Activated T-helper 1 cell treated with anti-CD3 and anti-CD28 coated beads, Interleukin-12 subunit alpha, Interleukin-12 subunit beta, Interleukin-2, Interleukin-4 antibody, amounts not matched to agents 30 ng/mL and 10 ng/mL and 1 ng/mL, durations not matched to agents 14 hours and 24 hours and 36 hours (primary cell): ENCODE measurements around the gene AQP6. TPM values are rescaled to one million over a fixed set of nuclear protein-coding genes. Genes with fewer than 3 reads are reported as not detected.
"Not testable (repeated sequence)": the region's sequence is repeated elsewhere in the genome, so short reads cannot be mapped to it uniquely, and the experiment has no call there.

Experiments used
- DNase-seq: peaks from one replicate; pipeline ENCODE4 v3.0.0; 2021; ENCODE audit warnings: low spot score
- H3K27ac Mint-ChIP-seq: one replicate; pipeline ENCODE4 v1.8.0; 2021; ENCODE audit warnings: mild to moderate bottlenecking, mixed read lengths
- H3K27me3 Mint-ChIP-seq: one replicate; pipeline ENCODE4 v1.8.0; 2022; ENCODE audit warnings: mild to moderate bottlenecking, moderate library complexity, mixed read lengths; ENCODE audit not compliant: insufficient read depth
- H3K36me3 Mint-ChIP-seq: one replicate; pipeline ENCODE4 v1.8.0; 2021; ENCODE audit warnings: low read depth, mixed read lengths
- H3K4me1 Mint-ChIP-seq: one replicate; pipeline ENCODE4 v1.8.0; 2021; ENCODE audit warnings: low read depth, mixed read lengths
- H3K4me3 Mint-ChIP-seq: one replicate; pipeline ENCODE4 v1.8.0; 2021; ENCODE audit warnings: mild to moderate bottlenecking, moderate library complexity, mixed read lengths
- H3K9me3 Mint-ChIP-seq: one replicate; pipeline ENCODE4 v1.8.0; 2021; ENCODE audit warnings: mixed read lengths
- intact Hi-C: fragments of 100-400 bp; cut with micrococcal nuclease; formaldehyde crosslinking; loops from one replicate; pipeline ENCODE4 v1.15.1; 2024
- total RNA-seq: library from RNA; stranded (reverse); gene quantifications from 2 replicates; pipeline ENCODE4 v1.2.3, GENCODE V29; 2022

AQP6 gene
- total RNA-seq, 1 donor from 2014 or later = not detected

DNA sequence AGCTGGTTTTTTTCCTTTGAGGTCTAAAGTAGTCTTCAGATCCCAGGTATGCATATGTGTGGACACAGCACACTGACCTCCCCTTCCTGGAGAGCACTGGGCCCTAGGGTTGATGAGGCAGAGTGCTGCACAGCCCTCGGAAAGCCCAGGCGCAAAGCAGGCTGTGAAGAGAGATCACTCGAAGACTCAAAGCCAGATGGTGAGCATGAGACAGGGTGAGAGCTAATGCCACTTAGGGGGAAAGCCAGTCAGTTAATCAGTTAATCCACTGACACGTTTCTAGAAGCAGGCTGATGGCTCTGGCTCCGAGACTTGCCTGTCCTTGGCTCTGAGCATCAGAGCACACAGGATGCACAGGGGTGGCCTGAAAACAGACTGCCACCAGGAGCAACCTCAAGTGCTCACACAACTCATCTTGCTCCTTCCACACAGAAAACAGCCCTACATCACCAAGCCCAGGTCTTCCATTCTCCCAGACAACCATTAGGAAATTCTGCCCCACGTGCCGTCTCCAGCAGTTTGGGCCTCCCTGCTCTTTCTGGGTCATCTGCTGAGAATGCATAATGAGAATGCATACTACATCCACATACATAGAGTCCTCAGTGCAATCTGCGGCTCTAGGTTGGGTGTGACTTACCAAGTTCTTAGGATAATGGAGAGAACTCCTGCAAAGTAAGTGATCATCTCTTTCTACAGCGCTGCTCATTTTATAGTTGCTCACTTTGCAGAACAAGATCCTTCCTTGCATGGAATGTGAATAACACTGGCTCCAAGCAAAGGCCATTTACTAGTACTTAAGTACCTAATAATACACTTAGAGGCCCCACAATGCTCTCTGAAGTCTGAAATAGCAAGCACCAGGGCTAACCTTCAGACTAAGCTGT lies 12.0 kb downstream of the AQP6 start:
- no peaks in the 10 kb centered on the region for H3K27me3 Mint-ChIP-seq
- peaks cover 35% of the 10 kb centered on the region for H3K36me3 Mint-ChIP-seq
- DNase-seq = no peak
- no peak overlapping the region for H3K27ac Mint-ChIP-seq
- H3K4me1 Mint-ChIP-seq = peaks cover 9% of the 10 kb centered on the region
- intact Hi-C loops = no loop called here
- H3K4me3 Mint-ChIP-seq = no peak overlapping the region
- no peaks in the 10 kb centered on the region for H3K9me3 Mint-ChIP-seq

DNA sequence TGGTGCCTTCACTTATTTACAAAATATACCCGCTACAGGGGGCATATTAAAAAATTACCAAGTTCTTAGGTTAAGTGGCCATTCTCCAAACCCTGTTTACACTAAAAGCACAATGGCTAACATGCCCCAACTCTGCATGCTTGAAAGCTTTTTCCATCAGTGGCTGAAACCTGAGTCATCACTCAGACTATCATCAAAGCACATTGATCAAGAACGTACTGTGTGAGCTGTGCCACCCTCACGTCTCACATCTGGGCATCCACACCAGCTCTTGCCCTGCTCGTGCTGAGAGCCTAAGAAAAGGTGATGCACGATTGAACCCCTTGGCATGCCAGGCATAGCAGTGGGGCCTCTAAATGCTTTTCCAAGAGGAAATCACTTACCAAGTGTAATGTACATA lies 13.2 kb downstream of the AQP6 start:
- Mint-ChIP-seq H3K36me3 (peaks cover 43% of the 10 kb centered on the region), H3K9me3 (no peaks in the 10 kb centered on the region), H3K4me1 (peaks cover 9% of the 10 kb centered on the region), H3K27me3 (no peaks in the 10 kb centered on the region), H3K27ac (peak overlapping the region; percentile 25), H3K4me3 (no peak overlapping the region)
- intact Hi-C loops = no loop called here
- DNase-seq = no peak

DNA sequence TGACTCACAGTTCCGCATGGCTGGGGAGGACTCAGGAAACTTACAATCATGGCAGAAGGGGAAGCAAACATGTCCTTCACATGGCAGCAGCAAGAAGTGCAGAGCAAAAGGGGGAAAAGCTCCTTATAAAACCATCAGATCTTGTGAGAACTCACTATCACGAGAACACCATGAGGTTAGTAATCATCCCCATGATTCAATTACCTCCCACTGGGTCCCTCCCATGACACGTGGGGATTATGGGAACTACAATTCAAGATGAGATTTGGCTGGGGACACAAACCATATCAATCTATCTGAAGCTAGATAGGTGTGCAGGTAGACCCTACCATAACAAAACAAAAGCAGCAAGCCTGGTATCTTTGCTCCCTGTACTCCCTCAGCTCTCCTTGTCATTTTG lies 13.7 kb downstream of the AQP6 start:
- H3K9me3 Mint-ChIP-seq, H3K4me3 Mint-ChIP-seq, intact Hi-C loops, DNase-seq, H3K4me1 Mint-ChIP-seq, H3K27ac Mint-ChIP-seq, H3K27me3 Mint-ChIP-seq: not testable (repeated sequence)
- peaks cover 43% of the 10 kb centered on the region for H3K36me3 Mint-ChIP-seq

DNA sequence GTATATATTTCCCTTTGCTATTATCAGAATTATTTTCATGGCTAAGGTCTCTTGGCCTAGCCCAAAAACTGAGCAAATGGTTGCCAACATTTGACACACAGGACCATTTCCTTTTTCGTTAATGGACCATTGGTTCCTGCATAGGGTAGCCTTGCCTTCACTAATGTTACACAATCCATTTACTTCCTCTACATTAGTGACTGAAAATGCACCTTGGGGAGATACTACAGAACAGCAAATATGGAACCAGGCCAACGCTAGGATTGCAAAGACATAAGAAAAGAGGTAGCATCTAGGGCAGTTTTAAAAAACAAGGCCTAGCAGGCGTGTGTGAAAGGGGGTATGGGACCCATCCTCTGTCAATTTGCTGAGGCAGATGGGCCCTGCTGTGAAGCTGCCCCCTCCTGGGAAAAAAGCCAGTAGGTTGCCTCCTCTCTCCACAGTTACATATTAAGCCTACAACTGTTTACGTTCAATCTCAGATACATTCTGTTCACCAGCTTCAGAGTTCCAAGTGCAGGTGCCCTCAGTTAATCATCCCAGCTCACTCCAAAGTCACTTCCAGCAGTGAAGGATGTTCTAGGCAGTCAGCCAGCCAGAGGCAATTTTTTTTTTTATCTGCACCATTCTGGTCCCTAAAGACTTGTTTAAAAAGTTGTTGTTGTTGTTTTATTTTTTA lies 15.0 kb downstream of the AQP6 start:
- DNase-seq = no peak
- Mint-ChIP-seq H3K27me3 (no peaks in the 10 kb centered on the region), H3K9me3 (no peaks in the 10 kb centered on the region), H3K36me3 (peaks cover 55% of the 10 kb centered on the region), H3K27ac (no peak overlapping the region), H3K4me3 (no peak overlapping the region), H3K4me1 (peaks cover 9% of the 10 kb centered on the region)
- intact Hi-C loops = no loop called here

DNA sequence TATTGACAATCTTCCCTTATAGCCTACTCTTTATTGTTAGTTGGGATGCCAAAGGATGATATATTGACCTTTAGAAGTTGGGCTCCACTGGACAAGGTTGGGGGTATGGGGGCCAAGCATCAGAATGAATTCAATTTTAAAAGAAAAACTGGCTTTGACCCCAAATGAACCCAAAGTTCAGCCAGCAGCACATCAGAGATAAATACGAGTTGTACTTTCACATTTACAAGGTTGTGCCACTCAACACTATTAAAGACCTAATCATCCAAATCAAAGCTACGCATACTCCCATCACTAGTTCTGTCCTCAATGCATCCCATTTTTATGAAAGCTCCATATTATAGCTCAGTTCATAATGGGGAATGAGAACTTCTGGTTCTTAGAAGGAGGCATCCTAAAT lies 16.7 kb downstream of the AQP6 start:
- H3K36me3 Mint-ChIP-seq = peaks cover 65% of the 10 kb centered on the region
- H3K9me3 Mint-ChIP-seq, intact Hi-C loops, H3K4me1 Mint-ChIP-seq, DNase-seq, H3K27ac Mint-ChIP-seq, H3K27me3 Mint-ChIP-seq, H3K4me3 Mint-ChIP-seq: not testable (repeated sequence)

DNA sequence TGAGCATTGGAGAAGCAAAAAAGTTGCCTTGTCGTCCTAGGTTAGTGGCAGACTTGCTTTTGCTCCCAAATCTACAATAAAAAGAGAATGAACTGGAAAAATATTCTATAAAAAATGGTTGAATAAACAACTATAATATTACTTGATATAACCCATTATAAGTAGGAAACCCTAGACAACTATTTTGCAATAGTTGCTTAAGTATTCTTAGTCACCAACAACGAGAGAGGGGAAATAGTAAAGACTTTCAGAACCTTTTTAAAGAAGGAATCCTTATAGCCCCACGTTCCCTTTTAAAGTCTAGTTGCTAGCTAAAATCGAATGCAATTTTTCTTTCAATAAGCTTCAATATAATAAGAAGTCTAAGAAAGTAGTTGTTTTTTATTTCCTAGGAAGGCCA lies 17.5 kb downstream of the AQP6 start:
- intact Hi-C loops = no loop called here
- peaks cover 70% of the 10 kb centered on the region for H3K36me3 Mint-ChIP-seq

DNA sequence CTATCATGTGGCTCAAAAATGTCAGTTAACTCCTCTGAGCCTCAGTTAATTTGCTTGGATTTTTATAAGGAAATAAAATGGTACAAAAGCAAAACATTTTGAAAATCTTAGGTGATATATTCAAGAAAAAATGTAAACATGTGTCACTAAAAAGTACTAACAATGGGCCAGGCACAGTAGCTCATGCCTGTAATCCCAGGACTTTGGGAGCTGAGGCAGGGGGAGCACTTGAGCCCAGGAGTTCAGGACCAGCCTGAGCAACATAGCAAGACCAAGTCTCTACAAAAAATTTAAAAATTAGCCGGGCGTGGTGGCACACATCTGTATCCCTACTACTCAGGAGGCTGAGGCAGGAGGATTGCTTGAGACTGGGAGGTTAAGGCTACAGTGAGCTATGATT lies 25.7 kb downstream of the AQP6 start:
- Mint-ChIP-seq H3K9me3 (no peaks in the 10 kb centered on the region), H3K36me3 (peaks cover 46% of the 10 kb centered on the region), H3K4me1 (no peaks in the 10 kb centered on the region), H3K27ac (no peak overlapping the region), H3K27me3 (no peaks in the 10 kb centered on the region), H3K4me3 (no peak overlapping the region)
- intact Hi-C loops = no loop called here
- DNase-seq = no peak

More for the DNA sequence above, 17.5 kb downstream of the AQP6 start:
- Mint-ChIP-seq H3K4me1 (peaks cover 9% of the 10 kb centered on the region), H3K27ac (no peak overlapping the region), H3K9me3 (no peaks in the 10 kb centered on the region), H3K27me3 (no peaks in the 10 kb centered on the region), H3K4me3 (no peak overlapping the region)
- DNase-seq = no peak

DNA sequence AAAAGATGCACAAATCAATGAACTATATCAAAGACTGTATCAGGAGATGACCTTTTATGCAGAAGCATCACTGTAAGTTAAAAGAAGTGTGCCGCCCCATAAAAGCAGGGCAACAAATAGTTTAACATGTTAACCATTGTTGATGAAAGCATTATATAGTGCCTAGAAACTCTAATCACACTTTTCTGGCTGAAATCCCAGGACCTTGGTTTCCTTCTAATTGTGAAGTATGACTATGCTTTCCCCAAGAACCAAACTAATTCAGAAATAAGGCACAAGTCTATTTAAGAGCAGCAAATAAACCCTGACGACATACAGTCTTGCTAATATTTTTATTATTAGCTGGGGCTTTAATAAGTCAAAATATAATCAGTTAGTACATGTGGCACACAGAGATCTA lies 30.8 kb downstream of the AQP6 start:
- no peak for DNase-seq
- Mint-ChIP-seq H3K4me1 (peaks cover 23% of the 10 kb centered on the region), H3K36me3 (peaks cover 49% of the 10 kb centered on the region), H3K27ac (no peak overlapping the region), H3K27me3 (no peaks in the 10 kb centered on the region), H3K4me3 (no peak overlapping the region), H3K9me3 (no peaks in the 10 kb centered on the region)
- intact Hi-C loops = no loop called here

DNA sequence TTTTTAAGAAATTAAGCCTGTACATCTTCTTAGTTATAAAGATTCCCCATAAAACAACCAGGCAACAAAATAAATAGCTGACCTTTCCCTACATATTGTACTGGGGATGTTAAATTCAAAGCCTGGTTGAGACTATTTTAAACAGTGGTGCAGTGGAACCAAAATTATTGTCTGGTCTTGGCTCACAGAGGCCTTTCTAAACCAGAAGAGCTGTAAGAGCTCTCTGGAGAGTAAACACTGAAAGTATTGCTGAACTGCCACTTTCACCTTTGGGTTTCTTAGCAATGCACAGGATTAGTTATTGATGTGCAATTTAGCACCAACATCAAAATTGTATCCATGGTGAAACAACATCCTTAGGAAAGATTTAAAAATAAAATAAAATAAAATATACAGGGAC lies 31.9 kb downstream of the AQP6 start:
- Mint-ChIP-seq H3K9me3 (no peaks in the 10 kb centered on the region), H3K4me1 (peaks cover 27% of the 10 kb centered on the region), H3K36me3 (peaks cover 42% of the 10 kb centered on the region), H3K27ac (peak overlapping the region; percentile 63), H3K4me3 (no peak overlapping the region), H3K27me3 (no peaks in the 10 kb centered on the region)
- intact Hi-C loops = no loop called here
- DNase-seq = no peak

DNA sequence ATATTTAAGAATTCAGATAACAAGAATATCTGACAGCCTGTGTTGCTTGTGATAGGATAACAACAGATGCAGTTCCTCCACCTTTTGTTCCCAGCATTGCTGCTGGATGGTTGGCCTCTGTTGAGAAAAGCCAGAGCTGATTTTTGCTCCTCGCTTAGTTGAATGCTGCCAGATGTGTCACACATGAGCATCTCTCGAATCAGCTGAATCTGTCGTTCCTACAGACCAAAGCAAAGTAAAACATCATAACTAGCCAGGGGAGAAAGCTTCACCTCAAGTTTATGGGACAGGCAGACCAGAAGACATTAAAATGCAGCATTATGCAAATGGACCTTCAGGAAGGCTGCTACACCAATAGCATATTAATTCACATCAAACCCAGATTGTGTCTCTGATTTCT lies 32.4 kb downstream of the AQP6 start:
- intact Hi-C loops = no loop called here
- Mint-ChIP-seq H3K27ac (peak overlapping the region; percentile 63), H3K4me1 (peaks cover 30% of the 10 kb centered on the region), H3K4me3 (no peak overlapping the region), H3K9me3 (no peaks in the 10 kb centered on the region), H3K27me3 (no peaks in the 10 kb centered on the region), H3K36me3 (peaks cover 44% of the 10 kb centered on the region)
- no peak for DNase-seq

DNA sequence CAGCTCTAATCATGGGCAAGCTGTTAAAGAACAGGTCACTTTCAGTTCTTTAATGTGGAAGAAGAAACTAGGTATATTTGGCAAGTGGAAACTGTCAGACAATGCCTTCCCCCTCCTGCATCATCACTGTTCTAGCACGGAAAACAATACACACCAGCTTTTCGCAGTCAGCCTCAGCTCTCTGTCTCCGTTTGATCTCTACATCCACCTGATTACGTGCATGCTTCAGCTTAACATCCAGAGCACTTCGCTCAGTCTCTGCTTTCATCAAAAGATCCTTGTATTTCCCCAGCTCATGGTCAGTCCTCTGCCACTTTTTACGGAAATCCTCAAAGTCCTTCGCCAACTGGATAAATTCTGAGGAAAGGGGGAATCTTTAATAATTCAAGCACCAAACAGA lies 33.5 kb downstream of the AQP6 start:
- DNase-seq = no peak
- H3K4me1 Mint-ChIP-seq = peaks cover 30% of the 10 kb centered on the region
- no peaks in the 10 kb centered on the region for H3K27me3 Mint-ChIP-seq
- no peak overlapping the region for H3K4me3 Mint-ChIP-seq
- H3K9me3 Mint-ChIP-seq = no peaks in the 10 kb centered on the region
- H3K36me3 Mint-ChIP-seq = peaks cover 37% of the 10 kb centered on the region
- intact Hi-C loops = no loop called here
- peak overlapping the region; percentile 23 for H3K27ac Mint-ChIP-seq

DNA sequence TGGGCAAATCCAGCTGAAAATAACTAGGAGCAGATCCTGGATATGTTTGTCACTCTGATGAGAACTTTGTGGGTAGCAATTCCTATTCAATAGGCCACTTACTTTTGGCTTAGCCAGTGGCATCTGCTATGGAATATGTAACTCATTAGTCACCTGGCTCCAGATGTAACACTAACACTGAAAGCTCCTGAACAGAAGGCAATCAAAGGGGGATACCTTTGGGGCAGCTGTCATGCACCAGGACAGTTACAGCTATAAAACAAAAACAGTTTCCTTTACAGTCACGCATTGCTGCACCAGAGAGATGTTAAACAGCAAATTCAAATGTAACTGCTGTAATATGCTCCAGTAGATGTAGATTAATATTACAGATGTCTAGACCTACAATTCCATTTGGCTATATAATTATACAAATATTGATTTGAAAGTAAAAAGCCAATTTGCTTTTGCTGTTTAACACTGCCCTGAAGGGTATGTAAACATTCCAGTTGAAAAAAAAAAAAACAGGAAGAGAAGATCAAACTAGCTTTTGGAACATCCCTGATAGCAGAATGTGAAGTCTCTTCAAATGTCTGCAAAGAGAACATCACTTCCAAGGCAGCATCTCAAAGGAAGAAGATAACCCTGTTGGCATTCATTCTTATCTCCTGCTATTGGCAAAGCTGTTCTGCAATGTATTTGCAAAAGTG lies 34.2 kb downstream of the AQP6 start:
- intact Hi-C loops = no loop called here
- Mint-ChIP-seq H3K27ac (peak overlapping the region; percentile 20), H3K27me3 (no peaks in the 10 kb centered on the region), H3K4me1 (peaks cover 30% of the 10 kb centered on the region), H3K4me3 (no peak overlapping the region), H3K36me3 (peaks cover 35% of the 10 kb centered on the region), H3K9me3 (no peaks in the 10 kb centered on the region)
- no peak for DNase-seq
